ENCODE data around the gene KAT5.
"Not testable (repeated sequence)": the region's sequence is repeated elsewhere in the genome, so short reads cannot be mapped to it uniquely, and the experiment has no call there.

Gene KAT5

DNA sequence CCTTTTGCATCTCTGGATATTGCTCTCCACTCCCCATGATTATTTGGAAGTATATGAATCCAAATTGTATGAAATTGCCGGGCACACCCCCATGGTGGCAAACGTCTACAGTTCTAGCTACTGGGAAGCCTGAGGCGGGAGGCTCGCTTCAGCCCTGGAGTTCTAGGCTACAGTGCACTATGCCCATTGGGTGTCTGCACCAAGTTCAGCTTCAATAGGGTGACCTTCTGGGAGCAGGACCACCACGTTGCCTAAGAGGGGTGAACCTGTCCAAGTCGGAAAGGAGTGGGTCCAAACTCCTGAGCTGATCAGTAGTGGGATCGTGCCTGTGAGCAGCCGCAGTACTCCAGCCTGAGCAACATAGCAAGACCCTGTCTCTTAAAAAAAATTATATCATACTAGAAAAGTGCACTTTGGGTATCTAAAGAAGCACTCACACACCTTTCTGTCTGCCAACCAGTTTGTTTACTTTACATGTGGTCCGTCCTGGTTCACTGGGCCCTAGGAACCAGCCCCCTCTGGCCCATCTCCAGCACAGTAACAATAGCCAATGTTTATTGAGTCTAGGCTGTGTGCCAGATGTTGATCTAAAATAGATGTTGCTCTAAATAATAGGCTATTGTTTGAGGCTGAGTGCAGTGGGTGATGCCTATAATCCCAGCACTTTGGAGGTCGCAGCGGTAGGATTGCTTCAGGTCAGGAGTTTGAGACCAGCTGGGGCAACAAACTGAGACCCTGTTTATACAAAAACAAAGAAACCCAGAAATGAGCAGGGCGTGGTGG lies 16.4 kb upstream of the KAT5 start:
- Histone ChIP-seq H3K27ac (ENCODE audit: low read length) (no peak overlapping the region), H3K4me1 (ENCODE audit: control insufficient read depth in 1 of 2, insufficient read depth in 2 of 2, low read length in 2 of 2) (peaks cover 0 to 10% of the 10 kb centered on the region in 2 donors), H3K4me3 (ENCODE audit: low read depth in 1 of 2, low read length in 2 of 2) (no peak overlapping the region), H3K36me3 (ENCODE audit: control insufficient read depth in 1 of 2, insufficient read depth in 2 of 2, low read length in 2 of 2) (no peaks in the 10 kb centered on the region), H3K9me3 (ENCODE audit: control insufficient read depth in 1 of 2, low read length in 2 of 2) (no peaks in the 10 kb centered on the region), H3K27me3 (ENCODE audit: low read depth, low read length) (no peaks in the 10 kb centered on the region)

DNA sequence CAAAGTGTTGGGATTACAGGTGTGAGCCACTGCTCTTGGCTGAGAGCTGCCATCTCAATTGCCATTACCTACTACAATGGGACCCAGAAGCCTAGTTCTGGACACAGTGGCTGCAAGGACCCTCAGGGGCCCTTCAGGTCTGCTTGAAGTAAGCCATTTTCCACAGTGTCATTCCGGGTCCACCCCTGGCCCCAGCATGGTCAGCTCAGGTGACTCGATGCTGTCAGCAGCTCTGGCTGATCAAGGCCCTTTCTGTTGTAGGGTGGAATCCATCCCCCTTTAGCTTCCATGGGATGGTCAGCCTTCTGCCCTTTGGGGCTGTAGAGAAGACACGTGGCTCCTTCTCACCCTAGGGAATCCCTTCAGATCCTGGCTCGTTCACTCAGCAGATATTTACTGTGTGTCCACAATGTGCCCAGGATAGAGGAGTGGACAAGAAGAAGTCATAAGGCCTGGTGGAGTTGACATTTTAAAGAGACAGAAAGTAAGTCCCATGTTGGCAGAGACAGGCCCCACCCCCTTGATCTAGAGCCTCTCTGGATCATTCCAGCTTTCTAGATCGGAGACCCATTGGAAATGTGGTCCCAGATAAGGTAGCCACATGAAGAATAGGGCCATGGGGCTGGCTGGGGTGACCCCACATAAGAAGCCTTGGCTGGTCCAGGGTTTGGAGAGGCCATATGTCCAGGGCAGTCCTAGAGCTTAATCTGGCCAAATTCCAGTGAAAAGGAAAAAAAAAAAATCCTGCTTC lies 15.1 kb upstream of the KAT5 start:
- peaks cover 0 to 10% of the 10 kb centered on the region in 2 donors for H3K4me1 ChIP-seq (ENCODE audit: control insufficient read depth in 1 of 2, insufficient read depth in 2 of 2, low read length in 2 of 2)
- H3K4me3 ChIP-seq (ENCODE audit: low read depth in 1 of 2, low read length in 2 of 2), result no peak overlapping the region
- H3K9me3 ChIP-seq (ENCODE audit: control insufficient read depth in 1 of 2, low read length in 2 of 2), result no peaks in the 10 kb centered on the region
- no peaks in the 10 kb centered on the region for H3K27me3 ChIP-seq (ENCODE audit: low read depth, low read length)
- no peak overlapping the region for H3K27ac ChIP-seq (ENCODE audit: low read length)
- H3K36me3 ChIP-seq (ENCODE audit: control insufficient read depth in 1 of 2, insufficient read depth in 2 of 2, low read length in 2 of 2), result no peaks in the 10 kb centered on the region

DNA sequence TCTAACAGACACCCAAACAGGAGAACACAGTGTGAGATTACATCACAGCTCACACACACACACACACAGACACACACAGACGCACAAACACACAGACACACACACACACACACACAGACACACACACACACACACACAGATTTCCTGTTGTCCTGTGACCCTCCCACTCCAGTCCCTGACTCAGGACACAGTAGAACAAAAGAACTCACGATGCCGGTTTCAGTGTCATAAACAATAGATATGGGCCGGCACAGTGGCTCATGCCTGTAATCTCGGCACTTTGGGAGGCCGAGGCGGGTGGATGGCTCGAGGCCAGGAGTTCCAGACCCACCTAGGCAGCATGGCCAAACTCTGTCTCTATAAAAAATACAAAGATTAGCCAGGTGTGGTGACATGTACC lies 13.8 kb upstream of the KAT5 start:
- H3K4me3 ChIP-seq (ENCODE audit: low read depth in 1 of 2, low read length in 2 of 2), result no peak overlapping the region
- no peaks in the 10 kb centered on the region for H3K9me3 ChIP-seq (ENCODE audit: control insufficient read depth in 1 of 2, low read length in 2 of 2)
- peaks cover 0 to 10% of the 10 kb centered on the region in 2 donors for H3K4me1 ChIP-seq (ENCODE audit: control insufficient read depth in 1 of 2, insufficient read depth in 2 of 2, low read length in 2 of 2)
- H3K36me3 ChIP-seq (ENCODE audit: control insufficient read depth in 1 of 2, insufficient read depth in 2 of 2, low read length in 2 of 2), result no peaks in the 10 kb centered on the region
- H3K27ac ChIP-seq (ENCODE audit: low read length), result no peak overlapping the region
- H3K27me3 ChIP-seq (ENCODE audit: low read depth, low read length), result no peaks in the 10 kb centered on the region

DNA sequence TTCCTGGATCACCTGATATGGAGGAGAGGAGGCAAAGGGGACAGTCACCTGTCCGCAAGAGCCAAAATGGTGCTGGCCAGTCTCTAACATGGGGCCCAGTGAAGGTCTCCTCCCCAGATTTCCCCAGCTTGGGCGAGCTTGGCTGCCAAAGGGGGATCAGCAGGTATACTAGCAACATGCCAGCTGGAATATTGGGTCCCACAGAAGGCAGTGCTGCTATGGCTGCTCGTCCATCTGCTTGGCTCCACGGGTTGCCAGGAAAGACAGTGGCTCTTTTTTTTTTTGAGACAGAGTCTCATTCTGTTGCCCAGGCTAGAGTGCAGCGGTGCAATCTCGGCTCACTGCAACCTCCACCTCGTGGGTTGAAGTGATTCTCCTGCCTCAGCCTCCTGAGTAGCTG lies 12.7 kb upstream of the KAT5 start:
- Histone ChIP-seq H3K9me3 (ENCODE audit: control insufficient read depth in 1 of 2, low read length in 2 of 2) (no peaks in the 10 kb centered on the region), H3K4me1 (ENCODE audit: control insufficient read depth in 1 of 2, insufficient read depth in 2 of 2, low read length in 2 of 2) (peaks cover 0 to 10% of the 10 kb centered on the region in 2 donors), H3K4me3 (ENCODE audit: low read depth in 1 of 2, low read length in 2 of 2) (no peak overlapping the region), H3K27ac (ENCODE audit: low read length) (no peak overlapping the region), H3K36me3 (ENCODE audit: control insufficient read depth in 1 of 2, insufficient read depth in 2 of 2, low read length in 2 of 2) (no peaks in the 10 kb centered on the region), H3K27me3 (ENCODE audit: low read depth, low read length) (no peaks in the 10 kb centered on the region)

DNA sequence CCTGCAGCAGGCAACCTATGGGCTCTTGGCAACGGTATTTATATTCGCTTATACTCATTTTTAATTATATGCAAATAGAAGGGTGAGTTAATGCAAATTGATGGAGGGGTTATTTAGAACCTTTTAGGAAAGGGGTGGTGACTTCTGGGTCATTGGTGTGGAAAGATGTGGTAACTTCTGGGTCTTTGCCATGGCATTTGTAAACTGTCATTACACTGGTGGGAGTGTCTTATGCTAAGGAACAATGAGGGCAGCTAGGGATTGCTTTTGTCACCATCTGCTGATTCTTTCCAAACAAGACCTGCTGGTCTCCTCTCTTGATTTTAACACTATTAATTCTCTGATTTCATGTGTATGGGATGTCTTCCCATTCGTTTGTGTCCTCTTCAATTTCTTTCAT lies 11.7 kb upstream of the KAT5 start:
- H3K36me3 ChIP-seq (ENCODE audit: control insufficient read depth in 1 of 2, insufficient read depth in 2 of 2, low read length in 2 of 2), result no peaks in the 10 kb centered on the region
- H3K27ac ChIP-seq (ENCODE audit: low read length), result no peak overlapping the region
- H3K27me3 ChIP-seq (ENCODE audit: low read depth, low read length), result no peaks in the 10 kb centered on the region
- H3K4me3 ChIP-seq (ENCODE audit: low read depth in 1 of 2, low read length in 2 of 2), result no peak overlapping the region
- no peaks in the 10 kb centered on the region for H3K9me3 ChIP-seq (ENCODE audit: control insufficient read depth in 1 of 2, low read length in 2 of 2)
- peaks cover 0 to 9% of the 10 kb centered on the region in 2 donors for H3K4me1 ChIP-seq (ENCODE audit: control insufficient read depth in 1 of 2, insufficient read depth in 2 of 2, low read length in 2 of 2)

DNA sequence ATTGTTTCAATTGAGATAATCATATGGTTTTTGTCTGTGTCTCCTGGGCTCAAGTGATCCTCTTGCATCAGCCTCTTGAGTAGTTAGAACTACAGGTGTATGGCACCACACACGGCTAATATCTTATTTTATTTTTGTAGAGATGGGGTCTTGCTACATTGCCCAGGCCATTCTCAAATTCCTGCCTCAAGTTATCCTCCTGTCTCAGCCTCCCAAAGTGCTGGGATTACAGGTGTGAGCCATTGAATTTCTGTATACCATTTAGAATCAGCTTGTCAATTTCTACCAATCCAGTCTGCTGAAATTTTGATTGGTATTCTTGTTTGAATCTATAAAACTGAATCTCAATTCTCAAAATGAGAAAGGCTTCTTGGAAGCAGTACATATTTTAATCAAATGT lies 10.4 kb upstream of the KAT5 start:
- H3K27me3 ChIP-seq (ENCODE audit: low read depth, low read length), result no peaks in the 10 kb centered on the region
- no peaks in the 10 kb centered on the region for H3K36me3 ChIP-seq (ENCODE audit: control insufficient read depth in 1 of 2, insufficient read depth in 2 of 2, low read length in 2 of 2)
- H3K4me3 ChIP-seq (ENCODE audit: low read depth in 1 of 2, low read length in 2 of 2), result no peak overlapping the region
- peaks cover 0 to 5% of the 10 kb centered on the region in 2 donors for H3K4me1 ChIP-seq (ENCODE audit: control insufficient read depth in 1 of 2, insufficient read depth in 2 of 2, low read length in 2 of 2)
- H3K27ac ChIP-seq (ENCODE audit: low read length), result no peak overlapping the region
- no peaks in the 10 kb centered on the region for H3K9me3 ChIP-seq (ENCODE audit: control insufficient read depth in 1 of 2, low read length in 2 of 2)

DNA sequence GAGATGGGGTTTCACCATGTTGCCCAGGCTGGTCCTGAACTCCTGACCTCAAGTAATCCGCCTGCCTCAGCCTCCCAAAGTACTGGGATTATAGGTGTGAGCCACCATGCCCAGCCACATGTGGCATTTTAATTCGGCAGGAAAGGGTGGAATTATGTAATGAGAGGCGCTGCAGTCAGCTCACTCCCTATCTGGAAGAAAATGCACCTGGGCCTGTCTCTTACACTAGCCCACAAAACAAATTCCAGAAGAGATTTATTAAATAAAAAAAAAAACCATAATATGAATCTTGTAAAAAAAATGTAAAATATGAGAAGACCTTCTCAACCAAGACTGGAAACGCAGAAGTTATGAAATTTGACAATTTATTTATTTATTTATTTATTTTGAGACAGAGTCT lies 8.2 kb upstream of the KAT5 start:
- Histone ChIP-seq H3K4me3 (ENCODE audit: low read depth in 1 of 2, low read length in 2 of 2) (no peak overlapping the region), H3K9me3 (ENCODE audit: control insufficient read depth in 1 of 2, low read length in 2 of 2) (no peaks in the 10 kb centered on the region), H3K4me1 (ENCODE audit: control insufficient read depth in 1 of 2, insufficient read depth in 2 of 2, low read length in 2 of 2) (peaks cover 0 to 5% of the 10 kb centered on the region in 2 donors), H3K27ac (ENCODE audit: low read length) (no peak overlapping the region), H3K36me3 (ENCODE audit: control insufficient read depth in 1 of 2, insufficient read depth in 2 of 2, low read length in 2 of 2) (no peaks in the 10 kb centered on the region), H3K27me3 (ENCODE audit: low read depth, low read length) (no peaks in the 10 kb centered on the region)

DNA sequence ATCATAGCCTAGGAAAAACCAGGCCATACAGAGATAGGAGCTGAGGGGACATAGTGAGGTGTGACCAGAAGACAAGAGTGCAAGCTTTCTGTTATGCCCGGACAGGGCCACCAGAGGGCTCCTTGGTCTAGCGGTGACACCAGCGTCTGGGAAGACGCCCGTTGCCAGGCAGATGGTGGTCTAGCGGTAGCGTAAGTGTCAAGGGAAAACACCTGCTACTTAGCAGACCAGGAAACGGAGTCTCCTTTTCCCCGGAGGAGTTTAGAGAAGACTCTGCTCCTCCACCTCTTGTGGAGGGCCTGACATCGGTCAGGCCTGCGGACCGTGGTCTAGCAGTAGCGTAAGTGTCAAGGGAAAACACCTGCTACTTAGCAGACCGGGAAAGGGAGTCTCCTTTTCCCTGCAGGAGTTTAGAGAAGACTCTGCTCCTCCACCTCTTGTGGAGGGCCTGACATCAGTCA lies 5.7 kb upstream of the KAT5 start:
- H3K9me3 ChIP-seq (ENCODE audit: control insufficient read depth in 1 of 2, low read length in 2 of 2); H3K27me3 ChIP-seq (ENCODE audit: low read depth, low read length); H3K36me3 ChIP-seq (ENCODE audit: control insufficient read depth in 1 of 2, insufficient read depth in 2 of 2, low read length in 2 of 2); H3K4me1 ChIP-seq (ENCODE audit: control insufficient read depth in 1 of 2, insufficient read depth in 2 of 2, low read length in 2 of 2); H3K27ac ChIP-seq (ENCODE audit: low read length); H3K4me3 ChIP-seq (ENCODE audit: low read depth in 1 of 2, low read length in 2 of 2): not testable (repeated sequence)

DNA sequence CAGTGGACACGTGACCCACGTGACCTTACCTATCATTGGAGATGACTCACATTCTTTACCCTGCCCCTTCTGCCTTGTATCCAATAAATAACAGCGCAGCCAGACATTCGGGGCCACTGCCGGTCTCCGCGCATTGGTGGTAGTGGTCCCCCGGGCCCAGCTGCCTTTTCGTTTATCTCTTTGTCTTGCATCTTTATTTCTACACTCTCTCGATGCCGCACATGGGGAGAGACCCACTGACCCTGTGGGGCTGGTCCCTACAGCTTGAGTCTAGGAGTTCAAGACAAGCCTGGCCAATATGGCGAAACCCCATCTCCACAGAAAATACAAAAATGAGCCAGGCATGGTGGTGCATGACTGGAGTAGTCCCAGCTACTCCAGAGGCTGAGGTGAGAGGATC lies 5.0 kb upstream of the KAT5 start:
- H3K27ac ChIP-seq (ENCODE audit: low read length); H3K27me3 ChIP-seq (ENCODE audit: low read depth, low read length); H3K36me3 ChIP-seq (ENCODE audit: control insufficient read depth in 1 of 2, insufficient read depth in 2 of 2, low read length in 2 of 2); H3K4me1 ChIP-seq (ENCODE audit: control insufficient read depth in 1 of 2, insufficient read depth in 2 of 2, low read length in 2 of 2); H3K9me3 ChIP-seq (ENCODE audit: control insufficient read depth in 1 of 2, low read length in 2 of 2); H3K4me3 ChIP-seq (ENCODE audit: low read depth in 1 of 2, low read length in 2 of 2): not testable (repeated sequence)

DNA sequence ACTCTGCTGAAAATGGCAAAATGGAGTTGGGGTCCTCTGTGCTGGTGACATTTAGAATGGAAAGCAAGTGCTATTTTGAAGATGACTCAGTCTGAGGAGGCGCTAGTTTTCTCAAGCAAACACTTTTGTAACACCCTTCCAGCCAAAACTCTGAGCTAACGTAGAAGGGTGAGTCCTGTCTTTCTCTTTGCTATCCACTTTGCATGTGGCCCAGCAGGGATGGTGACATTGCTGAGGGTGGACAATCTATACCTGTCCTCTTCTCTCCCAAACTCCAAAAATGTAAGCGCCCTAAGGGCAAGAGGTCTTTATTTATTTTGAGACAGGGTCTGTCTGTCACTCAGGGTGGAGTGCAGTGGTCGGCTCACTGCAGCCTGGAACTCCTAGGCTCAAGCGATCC lies 3.6 kb upstream of the KAT5 start:
- H3K9me3 ChIP-seq (ENCODE audit: control insufficient read depth in 1 of 2, low read length in 2 of 2), result no peaks in the 10 kb centered on the region
- peaks cover 0 to 18% of the 10 kb centered on the region in 2 donors for H3K4me1 ChIP-seq (ENCODE audit: control insufficient read depth in 1 of 2, insufficient read depth in 2 of 2, low read length in 2 of 2)
- no peak overlapping the region for H3K4me3 ChIP-seq (ENCODE audit: low read depth in 1 of 2, low read length in 2 of 2)
- H3K27me3 ChIP-seq (ENCODE audit: low read depth, low read length), result no peaks in the 10 kb centered on the region
- peaks cover 2 to 9% of the 10 kb centered on the region in 2 donors for H3K36me3 ChIP-seq (ENCODE audit: control insufficient read depth in 1 of 2, insufficient read depth in 2 of 2, low read length in 2 of 2)
- no peak overlapping the region for H3K27ac ChIP-seq (ENCODE audit: low read length)

DNA sequence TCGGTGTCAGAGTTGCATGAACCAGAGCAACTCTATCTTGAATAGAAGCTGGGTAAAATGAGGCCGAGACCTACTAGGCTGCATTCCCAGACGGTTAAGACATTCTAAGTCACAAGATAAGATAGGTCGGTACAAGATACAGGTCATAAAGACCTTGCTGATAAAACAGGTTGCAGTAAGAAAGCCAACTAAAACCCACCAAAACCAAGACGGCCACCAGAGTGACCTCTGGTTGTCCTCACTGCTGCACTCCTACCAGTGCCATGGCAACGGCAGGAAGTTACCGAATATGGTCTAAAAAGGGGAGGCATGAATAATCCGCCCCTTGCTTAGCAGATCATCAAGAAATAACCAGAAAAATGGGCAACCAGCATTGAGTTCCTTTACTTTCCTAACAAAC lies 2.4 kb upstream of the KAT5 start:
- H3K27me3 ChIP-seq (ENCODE audit: low read depth, low read length), result no peaks in the 10 kb centered on the region
- peaks cover 10 to 21% of the 10 kb centered on the region in 2 donors for H3K36me3 ChIP-seq (ENCODE audit: control insufficient read depth in 1 of 2, insufficient read depth in 2 of 2, low read length in 2 of 2)
- no peak overlapping the region for H3K4me3 ChIP-seq (ENCODE audit: low read depth in 1 of 2, low read length in 2 of 2)
- H3K27ac ChIP-seq (ENCODE audit: low read length), result no peak overlapping the region
- H3K9me3 ChIP-seq (ENCODE audit: control insufficient read depth in 1 of 2, low read length in 2 of 2), result no peaks in the 10 kb centered on the region
- H3K4me1 ChIP-seq (ENCODE audit: control insufficient read depth in 1 of 2, insufficient read depth in 2 of 2, low read length in 2 of 2), result peaks cover 0 to 18% of the 10 kb centered on the region in 2 donors
